Inflammatory macrophage treated with lipopolysaccharide for 1 hour (primary cell): ENCODE measurements around the gene CLEC2B.

Experiments used
- DNase-seq, 2 donors: peaks; one replicate each; pipeline ENCODE4 v3.0.0-alpha.2; 2020 to 2022

CLEC2B gene

GRCh38 chr12:9868311-9868801, 798 bp downstream of the CLEC2B start:
- peak in 1 of 2 donors; percentile 41 for DNase-seq

GRCh38 chr12:9867531-9867930, 1.6 kb downstream of the CLEC2B start:
- DNase-seq, result peak in 1 of 2 donors; percentile 40

GRCh38 chr12:9866860-9867269, 2.3 kb downstream of the CLEC2B start:
- peak in 1 of 2 donors; percentile 12 for DNase-seq

GRCh38 chr12:9864913-9865675, 4.1 kb downstream of the CLEC2B start:
- no peak for DNase-seq

- no peak for DNase-seq
Observed at GRCh38 chr12:9858135-9858534, 11.0 kb downstream of the CLEC2B start.

- DNase-seq, result peak in 1 of 2 donors; percentile 44
Observed at GRCh38 chr12:9856894-9857293, 12.3 kb downstream of the CLEC2B start.

- DNase-seq, result peak; percentile 67 to 86
Observed at GRCh38 chr12:9856151-9856550, 13.0 kb downstream of the CLEC2B start.

GRCh38 chr12:9851927-9852326, 17.2 kb downstream of the CLEC2B start:
- DNase-seq, result no peak

- DNase-seq, result no peak
Observed at GRCh38 chr12:9851050-9851449, 18.1 kb downstream of the CLEC2B start.

- no peak for DNase-seq
Observed at GRCh38 chr12:9848899-9849298, 20.3 kb downstream of the CLEC2B start.

GRCh38 chr12:9843407-9843806, 25.7 kb downstream of the CLEC2B start:
- no peak for DNase-seq

- no peak for DNase-seq
Observed at GRCh38 chr12:9831720-9832119, 37.4 kb downstream of the CLEC2B start.

- no peak for DNase-seq
Observed at GRCh38 chr12:9829982-9830381, 39.2 kb downstream of the CLEC2B start.

GRCh38 chr12:9829483-9829882, 39.7 kb downstream of the CLEC2B start:
- no peak for DNase-seq

- DNase-seq, result no peak
Observed at GRCh38 chr12:9827209-9827888, 41.8 kb downstream of the CLEC2B start, which contains the start of gene KLRF1. Gene KLRF1 (plus strand): TSS chr12:9827481. CDS start chr12:9827545, 64 bp downstream.

- no peak for DNase-seq
Observed at GRCh38 chr12:9820281-9820930, 48.7 kb downstream of the CLEC2B start.

GRCh38 chr12:9813821-9814798, 55.0 kb downstream of the CLEC2B start:
- DNase-seq, result peak; percentile 68 to 90

GRCh38 chr12:9811621-9812020, 57.5 kb downstream of the CLEC2B start:
- DNase-seq, result peak; percentile 26 to 39

- peak; percentile 71 to 83 for DNase-seq
Observed at GRCh38 chr12:9810671-9811070, 58.5 kb downstream of the CLEC2B start.

- DNase-seq, result peak; percentile 28
Observed at GRCh38 chr12:9809866-9810265, 59.3 kb downstream of the CLEC2B start.

GRCh38 chr12:9809338-9809737, 59.8 kb downstream of the CLEC2B start:
- DNase-seq, result no peak

- peak; percentile 42 to 53 for DNase-seq
Observed at GRCh38 chr12:9808504-9808903, 60.6 kb downstream of the CLEC2B start.
